ENCODE measurements around the gene MAMDC4. TPM values are rescaled to one million over a fixed set of nuclear protein-coding genes. Genes with fewer than 3 reads are reported as not detected.

Gene MAMDC4
- total RNA-seq, 2 experiments from 2014 or later: 18.5 to 19.1 TPM

DNA sequence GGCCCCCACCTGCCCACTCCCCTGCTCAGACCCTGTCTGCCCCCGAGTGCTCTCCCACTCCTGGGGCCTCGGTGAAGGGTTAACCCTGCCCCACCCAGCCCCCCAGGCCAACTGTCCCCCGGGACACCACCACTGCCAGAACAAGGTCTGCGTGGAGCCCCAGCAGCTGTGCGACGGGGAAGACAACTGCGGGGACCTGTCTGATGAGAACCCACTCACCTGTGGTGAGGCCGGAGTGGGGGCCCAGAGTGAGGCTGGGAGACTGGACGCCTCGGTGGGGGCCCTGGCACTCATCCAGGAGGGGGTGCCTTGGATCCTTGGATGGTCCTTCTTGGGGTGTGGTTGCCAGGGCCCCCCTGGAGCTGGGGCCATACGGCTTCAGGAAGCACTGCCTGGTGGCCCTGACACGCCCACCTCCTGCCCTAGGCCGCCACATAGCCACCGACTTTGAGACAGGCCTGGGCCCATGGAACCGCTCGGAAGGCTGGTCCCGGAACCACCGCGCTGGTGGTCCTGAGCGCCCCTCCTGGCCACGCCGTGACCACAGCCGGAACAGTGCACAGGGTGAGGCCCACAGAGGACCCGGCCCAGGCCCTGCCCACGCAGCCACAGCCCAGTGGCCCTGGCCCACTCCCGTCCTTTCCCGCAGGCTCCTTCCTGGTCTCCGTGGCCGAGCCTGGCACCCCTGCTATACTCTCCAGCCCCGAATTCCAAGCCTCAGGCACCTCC lies 2.1 kb downstream of the MAMDC4 start:
- ChIA-PET CTCF (interaction anchor here (0.6 kb wide), 1 partner anchor 12 kb away, joined by 3 read pairs; the partner anchor contains the start of gene AJM1), POLR2A (no interaction called here)
- TF ChIP-seq, protein P1, sequence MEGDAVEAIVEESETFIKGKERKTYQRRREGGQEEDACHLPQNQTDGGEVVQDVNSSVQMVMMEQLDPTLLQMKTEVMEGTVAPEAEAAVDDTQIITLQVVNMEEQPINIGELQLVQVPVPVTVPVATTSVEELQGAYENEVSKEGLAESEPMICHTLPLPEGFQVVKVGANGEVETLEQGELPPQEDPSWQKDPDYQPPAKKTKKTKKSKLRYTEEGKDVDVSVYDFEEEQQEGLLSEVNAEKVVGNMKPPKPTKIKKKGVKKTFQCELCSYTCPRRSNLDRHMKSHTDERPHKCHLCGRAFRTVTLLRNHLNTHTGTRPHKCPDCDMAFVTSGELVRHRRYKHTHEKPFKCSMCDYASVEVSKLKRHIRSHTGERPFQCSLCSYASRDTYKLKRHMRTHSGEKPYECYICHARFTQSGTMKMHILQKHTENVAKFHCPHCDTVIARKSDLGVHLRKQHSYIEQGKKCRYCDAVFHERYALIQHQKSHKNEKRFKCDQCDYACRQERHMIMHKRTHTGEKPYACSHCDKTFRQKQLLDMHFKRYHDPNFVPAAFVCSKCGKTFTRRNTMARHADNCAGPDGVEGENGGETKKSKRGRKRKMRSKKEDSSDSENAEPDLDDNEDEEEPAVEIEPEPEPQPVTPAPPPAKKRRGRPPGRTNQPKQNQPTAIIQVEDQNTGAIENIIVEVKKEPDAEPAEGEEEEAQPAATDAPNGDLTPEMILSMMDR (IDR thresholded peaks at IDR 0.05): no peak
- DNase-seq (no peak), ATAC-seq (no peak)
- no peaks in the 10 kb centered on the region for H3K9me3 Mint-ChIP-seq
- peaks cover 4% of the 10 kb centered on the region for H3K36me3 Mint-ChIP-seq (ENCODE audit: low read depth)
- no peak overlapping the region for H3K27ac Mint-ChIP-seq
- H3K4me3 Mint-ChIP-seq: no peak overlapping the region
- no peaks in the 10 kb centered on the region for H3K27me3 Mint-ChIP-seq
- intact Hi-C loops (cut with micrococcal nuclease): no loop called here
- no peaks in the 10 kb centered on the region for H3K4me1 Mint-ChIP-seq (ENCODE audit: low read depth)

- H3K36me3 Mint-ChIP-seq (ENCODE audit: low read depth): peaks cover 2% of the 10 kb centered on the region
- intact Hi-C loops (cut with micrococcal nuclease): no loop called here
These were observed 2.8 kb downstream of the MAMDC4 start for GRCh38 chr9:136854842-136855460.

DNA sequence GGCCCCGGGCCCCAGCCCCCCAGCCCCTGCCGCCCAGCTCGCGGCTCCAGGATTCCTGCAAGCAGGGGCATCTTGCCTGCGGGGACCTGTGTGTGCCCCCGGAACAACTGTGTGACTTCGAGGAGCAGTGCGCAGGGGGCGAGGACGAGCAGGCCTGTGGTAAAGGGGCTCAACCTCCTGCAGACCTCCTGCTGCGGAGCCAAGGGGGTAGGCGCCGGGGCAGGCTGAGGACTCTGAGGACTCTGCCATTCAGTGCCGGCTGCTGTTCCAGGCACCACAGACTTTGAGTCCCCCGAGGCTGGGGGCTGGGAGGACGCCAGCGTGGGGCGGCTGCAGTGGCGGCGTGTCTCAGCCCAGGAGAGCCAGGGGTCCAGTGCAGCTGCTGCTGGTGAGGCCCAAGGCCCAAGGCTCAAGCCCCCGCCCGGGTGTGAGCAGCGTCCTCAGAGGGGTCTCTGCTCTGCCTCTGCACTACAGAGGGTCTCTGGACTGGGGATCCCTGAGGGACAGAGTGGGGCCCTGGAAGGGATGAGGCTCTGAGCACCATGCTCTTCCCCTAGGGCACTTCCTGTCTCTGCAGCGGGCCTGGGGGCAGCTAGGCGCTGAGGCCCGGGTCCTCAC lies 3.4 kb downstream of the MAMDC4 start:
- ChIA-PET POLR2A (interaction anchor here (0.9 to 1.3 kb wide), 3 partner anchors 9 to 57 kb away, joined by 3 read pairs; no protein-coding TSS in a partner anchor), CTCF (no interaction called here)

More at GRCh38 chr9:136854842-136855460, 2.8 kb downstream of the MAMDC4 start:
- Mint-ChIP-seq H3K4me3 (no peak overlapping the region), H3K27me3 (no peaks in the 10 kb centered on the region), H3K4me1 (ENCODE audit: low read depth) (no peaks in the 10 kb centered on the region), H3K9me3 (no peaks in the 10 kb centered on the region), H3K27ac (no peak overlapping the region)
- no peak for DNase-seq
- CTCF ChIA-PET: interaction anchor here (0.6 kb wide), 1 partner anchor 12 kb away, joined by 3 read pairs; the partner anchor contains the start of gene AJM1
- TF ChIP-seq, protein P1 (IDR thresholded peaks at IDR 0.05): no peak
- POLR2A ChIA-PET: no interaction called here
- ATAC-seq: no peak

GRCh38 chr9:136856079-136856476 lies 3.9 kb downstream of the MAMDC4 start:
- TF ChIP-seq, protein P1 (IDR thresholded peaks at IDR 0.05): no peak
- no peaks in the 10 kb centered on the region for H3K36me3 Mint-ChIP-seq (ENCODE audit: low read depth)
- ATAC-seq: no peak
- DNase-seq: no peak
- ChIA-PET CTCF (interaction anchor here (1.2 to 1.6 kb wide), 2 partner anchors 12 to 179 kb away, joined by 3 to 4 read pairs; no protein-coding TSS in a partner anchor), POLR2A (interaction anchor here (0.6 to 1.3 kb wide), 5 partner anchors 9 to 58 kb away, joined by 3 read pairs; partner anchors contain the start of gene AJM1)
- no peaks in the 10 kb centered on the region for H3K4me1 Mint-ChIP-seq (ENCODE audit: low read depth)
- intact Hi-C loops (cut with micrococcal nuclease): no loop called here
- H3K27ac Mint-ChIP-seq: no peak overlapping the region
- H3K9me3 Mint-ChIP-seq: no peaks in the 10 kb centered on the region
- H3K27me3 Mint-ChIP-seq: no peaks in the 10 kb centered on the region
- no peak overlapping the region for H3K4me3 Mint-ChIP-seq

More for the DNA sequence above, 3.4 kb downstream of the MAMDC4 start:
- no peak for ATAC-seq
- intact Hi-C loops (cut with micrococcal nuclease): no loop called here
- Mint-ChIP-seq H3K36me3 (ENCODE audit: low read depth) (no peaks in the 10 kb centered on the region), H3K27ac (no peak overlapping the region), H3K4me3 (no peak overlapping the region), H3K4me1 (ENCODE audit: low read depth) (no peaks in the 10 kb centered on the region), H3K27me3 (no peaks in the 10 kb centered on the region), H3K9me3 (no peaks in the 10 kb centered on the region)
- DNase-seq: no peak
- TF ChIP-seq, protein P1 (IDR thresholded peaks at IDR 0.05): no peak
